Fibroblast of the aortic adventitia (primary cell): Measurements from ENCODE around the gene SPP1. TPM values are rescaled to one million over a fixed set of nuclear protein-coding genes. Genes with fewer than 3 reads are reported as not detected.

Source experiments
- DNase-seq: peaks from one replicate; pipeline ENCODE4 v3.0.0-alpha.2; 2010; ENCODE audit warnings: low read depth
- H3K4me3 ChIP-seq: 2 replicates; pipeline ENCODE4 v1.5.1; 2011; ENCODE audit warnings: low read depth, mild to moderate bottlenecking, control low read depth, low read length, moderate library complexity
- total RNA-seq: library from RNA; depleted of rRNA; stranded (reverse); fragments of >200 nt; gene quantifications from 2 replicates; pipeline ENCODE4 v1.2.3, GENCODE V29; 2012; ENCODE audit warnings: low replicate concordance
- TF ChIP-seq, protein P1 (sequence below): IDR thresholded peaks from 2 replicates; pipeline ENCODE4 v1.5.1; 2011; ENCODE audit warnings: mild to moderate bottlenecking, low read length, control low read depth, inconsistent platforms; ENCODE audit not compliant: insufficient read depth

SPP1 gene
- total RNA-seq, 1 donor: 0.72 TPM

DNA sequence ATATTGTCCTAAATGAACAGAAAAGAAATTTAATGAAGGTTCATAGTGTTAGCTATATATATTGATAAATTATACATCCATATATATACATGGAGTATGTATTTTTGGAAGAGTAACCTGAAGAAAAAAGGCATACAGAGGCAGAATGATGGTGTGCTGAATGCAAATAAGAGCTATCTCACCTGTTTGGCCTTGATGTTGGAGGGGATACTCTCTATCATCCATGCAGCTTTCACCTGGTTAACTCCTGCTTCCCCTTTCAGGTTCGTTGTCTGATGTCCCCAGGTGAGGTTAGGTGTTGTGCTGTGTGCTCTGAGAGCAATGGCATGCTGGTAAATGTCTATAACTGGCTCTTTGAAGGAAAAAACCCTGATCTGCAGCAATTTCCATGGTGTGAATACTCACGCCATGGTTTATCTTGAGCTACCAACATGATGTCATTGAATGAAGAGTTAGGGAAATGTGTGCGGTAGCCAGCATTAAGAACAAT lies 31.8 kb upstream of the SPP1 start:
- DNase-seq: no peak
- no peak overlapping the region for H3K4me3 ChIP-seq
- TF ChIP-seq, protein P1, sequence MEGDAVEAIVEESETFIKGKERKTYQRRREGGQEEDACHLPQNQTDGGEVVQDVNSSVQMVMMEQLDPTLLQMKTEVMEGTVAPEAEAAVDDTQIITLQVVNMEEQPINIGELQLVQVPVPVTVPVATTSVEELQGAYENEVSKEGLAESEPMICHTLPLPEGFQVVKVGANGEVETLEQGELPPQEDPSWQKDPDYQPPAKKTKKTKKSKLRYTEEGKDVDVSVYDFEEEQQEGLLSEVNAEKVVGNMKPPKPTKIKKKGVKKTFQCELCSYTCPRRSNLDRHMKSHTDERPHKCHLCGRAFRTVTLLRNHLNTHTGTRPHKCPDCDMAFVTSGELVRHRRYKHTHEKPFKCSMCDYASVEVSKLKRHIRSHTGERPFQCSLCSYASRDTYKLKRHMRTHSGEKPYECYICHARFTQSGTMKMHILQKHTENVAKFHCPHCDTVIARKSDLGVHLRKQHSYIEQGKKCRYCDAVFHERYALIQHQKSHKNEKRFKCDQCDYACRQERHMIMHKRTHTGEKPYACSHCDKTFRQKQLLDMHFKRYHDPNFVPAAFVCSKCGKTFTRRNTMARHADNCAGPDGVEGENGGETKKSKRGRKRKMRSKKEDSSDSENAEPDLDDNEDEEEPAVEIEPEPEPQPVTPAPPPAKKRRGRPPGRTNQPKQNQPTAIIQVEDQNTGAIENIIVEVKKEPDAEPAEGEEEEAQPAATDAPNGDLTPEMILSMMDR: no peak

DNA sequence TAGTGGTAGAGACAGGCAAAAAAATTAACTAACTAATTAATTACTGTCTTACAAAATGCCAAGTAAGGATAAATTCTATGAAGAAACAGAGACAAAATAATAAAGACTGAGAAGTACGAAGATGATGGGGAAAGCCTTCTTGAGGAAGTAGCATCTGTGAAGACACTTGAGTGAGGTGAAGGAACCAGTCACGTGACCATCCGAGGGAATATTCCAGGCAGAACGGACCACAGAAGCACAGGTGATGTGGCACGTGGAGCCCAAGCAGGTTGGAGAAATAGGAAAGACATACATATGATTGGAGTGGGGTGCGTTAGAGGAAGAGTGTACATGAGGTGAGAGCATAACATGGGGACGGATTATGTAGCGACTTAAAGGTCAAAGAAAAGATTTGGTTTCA lies 30.5 kb upstream of the SPP1 start:
- no peak for DNase-seq
- TF ChIP-seq, protein P1: no peak
- no peak overlapping the region for H3K4me3 ChIP-seq

DNA sequence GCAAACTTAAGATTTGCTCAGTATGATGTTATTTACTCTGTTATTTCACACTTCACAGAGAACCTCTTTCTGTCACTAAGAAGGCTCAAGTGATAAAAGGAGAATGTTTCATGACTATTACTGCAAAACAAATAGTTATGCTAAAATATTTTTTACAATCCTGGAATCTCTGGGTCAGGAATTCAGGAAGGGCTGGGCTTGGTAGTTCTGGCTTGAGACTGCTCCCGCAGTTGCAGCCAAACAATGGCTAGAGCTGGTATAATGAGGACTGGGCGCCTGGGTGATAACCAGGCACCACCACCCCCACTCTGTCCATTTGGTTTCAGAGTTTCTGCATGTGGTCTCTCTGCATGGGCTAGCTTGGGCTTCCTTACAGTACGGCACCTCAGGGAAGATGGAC lies 28.7 kb upstream of the SPP1 start:
- H3K4me3 ChIP-seq: no peak overlapping the region
- DNase-seq: no peak
- TF ChIP-seq, protein P1: no peak

DNA sequence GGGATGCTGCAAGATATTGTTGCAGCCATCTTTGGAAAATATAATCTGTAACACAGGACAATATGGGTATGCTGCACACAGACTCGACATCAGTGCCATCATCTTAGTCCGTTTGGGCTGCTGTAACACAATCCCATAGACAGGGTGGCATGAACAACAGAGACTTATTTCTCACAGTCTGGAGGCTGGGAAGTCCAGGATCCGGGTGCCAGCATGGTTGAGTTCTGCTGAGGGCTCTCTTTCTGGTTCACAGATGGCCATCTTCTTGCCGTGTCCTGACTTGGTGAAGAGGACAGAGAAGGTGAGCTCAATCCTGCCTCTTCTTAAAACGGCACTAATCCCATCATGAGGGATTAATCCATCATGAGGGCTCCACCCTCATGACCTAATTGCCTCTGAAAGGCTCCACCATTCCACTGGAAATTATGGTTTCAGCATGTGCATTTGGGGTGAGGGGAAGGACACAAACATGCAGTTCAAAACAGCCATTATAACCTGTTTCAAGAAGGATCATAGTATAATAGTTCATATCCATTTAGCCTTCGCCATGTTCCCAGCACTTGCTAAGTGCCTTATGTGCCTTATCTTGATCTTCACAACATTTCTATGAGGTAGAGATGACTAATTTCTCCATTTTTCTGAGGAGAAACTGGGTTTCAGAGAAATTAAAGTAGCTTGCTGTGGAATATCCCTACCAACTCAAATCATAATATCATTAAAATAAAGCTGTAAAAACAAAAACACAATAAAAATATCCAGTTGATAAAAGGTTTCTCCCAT lies 27.9 kb upstream of the SPP1 start:
- DNase-seq: no peak
- H3K4me3 ChIP-seq: no peak overlapping the region
- TF ChIP-seq, protein P1: no peak

DNA sequence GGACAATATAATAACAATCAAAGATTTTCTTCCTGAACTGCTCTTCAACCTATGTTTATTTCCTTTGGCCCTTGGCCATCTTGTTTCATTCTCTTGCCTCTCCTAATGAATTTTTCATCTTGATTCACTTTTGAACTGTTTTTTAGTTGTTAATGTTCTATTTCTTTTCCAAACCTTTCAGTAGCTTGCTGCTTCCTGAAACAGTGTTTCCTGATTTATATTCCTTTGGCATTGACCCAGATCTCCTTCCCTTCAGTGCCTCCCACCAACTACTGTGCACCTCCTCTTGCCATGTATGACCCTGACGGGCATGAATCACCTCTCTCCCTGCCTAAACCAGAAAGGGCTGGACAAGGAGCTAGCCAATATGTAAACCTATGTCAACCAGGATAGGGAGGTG lies 25.6 kb upstream of the SPP1 start:
- peak; percentile 31 for DNase-seq
- TF ChIP-seq, protein P1: no peak

DNA sequence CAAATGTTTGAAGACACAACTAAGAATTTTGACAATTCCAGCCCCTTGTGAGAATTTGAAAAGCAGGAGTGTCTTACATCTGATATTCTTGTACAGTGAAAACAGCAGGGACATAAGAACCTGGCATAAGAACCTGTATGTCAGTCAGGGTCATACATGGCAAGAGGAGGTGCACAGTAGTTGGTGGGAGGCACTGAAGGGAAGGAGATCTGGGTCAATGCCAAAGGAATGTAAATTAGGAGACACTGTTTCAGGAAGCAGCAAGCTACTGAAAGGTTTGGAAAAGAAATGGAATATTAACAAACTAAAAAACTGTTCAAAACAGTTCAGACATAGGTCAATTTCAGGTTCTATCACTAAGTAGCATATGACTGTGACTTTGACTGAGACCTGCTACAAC lies 25.0 kb upstream of the SPP1 start:
- H3K4me3 ChIP-seq: no peak overlapping the region
- no peak for DNase-seq
- TF ChIP-seq, protein P1: no peak

More for the DNA sequence above, 25.6 kb upstream of the SPP1 start:
- H3K4me3 ChIP-seq: no peak overlapping the region
